GM18517 (cell line): ENCODE results near the gene TPD52L3.
A peak's percentile ranks its signal among the peaks of the same experiment; 100 is the strongest.

Source experiments
- ATAC-seq: cut with Tn5 transposase; IDR thresholded peaks from one replicate; pipeline ENCODE4 v1.9.1; 2021; ENCODE audit warnings: mild to moderate bottlenecking, moderate library complexity; ENCODE audit not compliant: unreplicated experiment

The TPD52L3 gene

DNA sequence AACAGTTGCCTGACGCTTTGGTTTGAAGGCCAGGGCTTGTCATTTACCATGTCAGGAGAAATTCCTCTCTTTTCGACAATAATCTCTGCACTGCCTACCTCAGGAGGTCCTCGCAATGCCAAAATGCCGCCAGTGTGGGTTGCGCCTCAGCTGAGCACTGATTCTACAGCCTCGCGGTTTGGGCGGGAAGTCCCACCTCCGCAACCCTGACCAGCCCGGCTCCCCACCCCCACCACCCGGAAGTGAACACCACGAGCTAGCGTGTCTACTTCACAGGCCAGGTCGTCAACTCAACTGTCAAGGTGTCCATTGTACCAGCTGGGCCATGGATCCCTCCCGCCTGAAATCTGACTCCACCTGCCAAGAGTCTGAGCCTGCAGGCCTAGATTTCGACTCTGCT lies at the start of gene TPD52L3:
Gene TPD52L3, plus strand, starts transcription at position 273 of the 400 bp plus-strand sequence. CDS start 221 bp downstream, outside the sequence.
- ATAC-seq: no peak

DNA sequence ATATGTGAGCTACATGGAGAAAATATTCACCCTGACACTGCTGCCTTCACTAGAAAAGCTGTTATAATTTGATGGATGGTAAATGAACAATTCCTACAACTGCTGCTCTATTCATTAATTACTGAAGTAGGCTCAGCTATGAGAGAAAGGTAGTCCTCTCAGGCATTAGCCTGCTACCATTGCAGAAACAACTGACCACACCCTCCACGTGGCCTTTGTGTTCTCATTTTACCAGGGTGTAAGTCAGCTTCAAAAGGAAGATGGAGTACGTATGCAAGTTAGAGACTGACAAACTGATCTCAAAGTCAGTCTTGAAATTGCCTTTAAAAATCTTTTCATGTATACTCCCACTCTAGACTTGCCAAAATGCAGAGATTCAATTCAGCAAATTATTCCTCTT lies 26.3 kb upstream of the TPD52L3 start:
- ATAC-seq: no peak

DNA sequence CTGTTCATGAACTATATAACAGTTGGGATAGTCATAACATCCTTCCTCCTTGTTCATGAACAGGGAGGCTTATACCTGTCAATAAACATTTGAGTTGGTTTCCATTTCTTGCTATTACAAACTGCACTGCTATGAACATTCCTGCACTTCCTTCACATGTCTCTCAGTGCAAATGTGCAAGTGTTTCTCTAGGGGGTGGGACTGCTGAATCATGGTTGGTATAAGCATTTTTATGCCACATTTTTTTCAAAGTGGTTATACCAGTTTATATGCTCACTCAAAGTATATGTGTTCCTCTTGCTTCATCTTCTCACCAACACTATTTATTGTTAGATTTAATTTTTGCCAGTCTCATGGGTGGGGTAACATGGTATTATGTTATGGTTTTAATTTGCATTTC lies 25.8 kb upstream of the TPD52L3 start:
- ATAC-seq: no peak

DNA sequence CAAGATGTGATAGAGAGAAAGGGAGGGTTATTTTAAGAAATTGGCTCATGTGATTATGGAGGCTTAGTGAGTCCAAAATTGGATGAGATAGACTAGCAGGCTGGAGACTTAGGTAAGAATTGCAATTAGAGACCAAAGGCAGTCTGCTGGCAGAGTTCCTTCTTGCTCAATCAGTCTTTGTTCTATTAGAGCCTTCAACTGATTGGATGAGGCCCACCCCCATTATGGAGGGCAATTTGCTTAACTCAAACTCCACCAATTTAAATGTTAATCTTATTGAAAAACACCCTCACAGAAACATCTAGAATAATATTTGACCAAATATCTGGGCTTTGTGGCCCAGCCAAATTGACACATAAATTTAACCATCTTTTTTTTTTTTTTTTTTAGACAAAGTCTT lies 23.9 kb upstream of the TPD52L3 start:
- no peak for ATAC-seq

DNA sequence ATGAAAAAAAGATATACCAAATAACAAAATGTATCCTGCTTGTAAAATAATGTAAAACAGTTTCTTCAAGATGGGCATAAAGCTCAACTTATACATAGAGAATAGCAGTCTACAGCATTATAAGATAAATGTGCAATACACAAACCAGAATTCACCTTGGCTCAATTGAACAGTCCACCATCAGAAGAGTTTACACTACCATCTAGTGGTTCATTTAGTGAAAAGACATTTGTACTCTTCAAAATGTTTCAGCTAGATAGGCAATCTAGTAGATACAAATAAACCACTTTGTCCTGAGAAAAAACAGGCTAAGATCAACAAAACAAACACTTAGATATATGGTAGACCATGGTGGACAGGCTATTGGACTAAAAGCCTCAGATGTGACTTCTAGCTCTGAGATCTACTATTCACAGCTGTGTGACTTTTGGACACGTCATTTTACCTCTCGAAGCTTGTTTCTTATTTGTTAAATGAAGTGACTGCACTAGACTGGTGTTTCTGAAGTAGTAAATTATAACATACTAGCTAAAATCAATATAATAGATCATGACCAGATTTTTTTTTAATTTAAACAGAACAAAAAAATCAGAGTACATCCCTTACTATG lies 22.1 kb upstream of the TPD52L3 start:
- ATAC-seq: no peak

DNA sequence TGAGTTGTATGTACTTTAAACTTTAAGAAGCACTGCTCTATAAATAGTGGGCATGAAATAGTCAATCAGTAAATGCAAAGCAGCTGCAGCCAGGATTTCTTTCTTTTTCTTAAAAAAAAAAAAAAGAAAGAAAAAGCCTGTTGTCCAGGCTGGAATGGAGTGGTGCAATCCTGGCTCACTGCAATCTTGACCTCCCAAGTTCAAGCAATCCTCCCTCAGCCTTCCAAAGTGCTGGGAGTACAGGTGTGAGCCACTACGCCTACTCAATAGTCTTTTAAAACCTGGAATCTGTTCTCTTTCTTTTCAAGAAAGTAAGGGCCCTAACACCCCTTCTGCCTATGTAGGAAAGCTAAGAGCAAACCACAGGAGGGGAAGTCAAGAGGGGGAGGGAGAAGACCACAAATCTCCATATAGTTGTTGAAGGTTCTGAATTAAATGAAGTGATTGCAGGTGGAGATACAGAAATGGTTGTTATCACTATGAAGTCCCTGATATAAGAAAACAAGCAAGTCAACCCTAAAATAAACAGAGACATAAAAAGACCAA lies 20.6 kb upstream of the TPD52L3 start:
- ATAC-seq: no peak

DNA sequence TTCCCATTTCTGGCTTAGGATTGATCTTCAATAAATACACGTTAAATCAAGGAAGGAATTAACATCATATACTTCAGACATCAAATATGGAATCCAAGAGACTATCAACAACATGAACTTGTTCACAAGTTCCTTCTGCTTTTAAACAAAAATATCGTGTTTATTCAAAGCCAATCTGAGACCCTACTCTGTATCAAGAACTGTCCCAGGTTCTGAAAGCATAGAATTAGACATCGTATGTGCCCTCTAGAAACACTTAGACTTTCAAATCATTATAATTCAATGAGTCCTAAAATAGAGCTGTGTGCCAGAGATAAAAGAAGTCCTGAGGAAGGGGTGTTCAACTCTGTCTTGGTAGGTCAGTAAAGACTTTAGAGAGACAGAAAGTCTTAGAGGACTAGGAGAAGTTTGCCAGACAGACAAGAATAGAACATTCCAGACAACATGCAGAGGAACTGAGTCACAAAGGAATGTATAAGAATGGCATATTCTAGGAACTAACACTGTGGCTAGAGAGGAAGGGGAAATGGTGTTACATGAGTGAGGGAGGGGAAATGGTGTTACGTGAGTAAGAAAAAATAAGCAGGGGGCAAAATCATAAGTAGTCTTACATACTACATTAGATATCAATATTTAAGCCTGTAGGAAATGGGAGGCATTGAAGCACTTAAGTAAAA lies 2.9 kb downstream of the TPD52L3 start:
- no peak for ATAC-seq

DNA sequence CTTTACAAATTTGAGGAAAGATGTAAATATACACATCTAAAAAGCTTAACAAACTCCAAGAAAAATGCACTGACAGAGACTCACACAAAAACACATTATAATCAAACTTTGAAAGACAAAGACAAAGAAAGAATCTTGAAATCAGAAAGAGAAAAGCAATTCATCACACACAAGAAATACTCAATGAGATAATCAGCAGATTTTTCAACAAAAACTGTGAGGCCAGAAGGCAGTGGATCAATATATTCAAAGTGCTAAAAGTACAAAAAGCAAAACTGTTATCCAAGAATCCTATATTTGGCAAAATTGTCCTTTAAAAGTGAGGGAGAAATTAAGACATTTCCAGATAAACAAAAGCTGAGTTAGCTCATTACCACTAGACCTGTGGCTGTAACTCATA lies 6.1 kb downstream of the TPD52L3 start:
- no peak for ATAC-seq

DNA sequence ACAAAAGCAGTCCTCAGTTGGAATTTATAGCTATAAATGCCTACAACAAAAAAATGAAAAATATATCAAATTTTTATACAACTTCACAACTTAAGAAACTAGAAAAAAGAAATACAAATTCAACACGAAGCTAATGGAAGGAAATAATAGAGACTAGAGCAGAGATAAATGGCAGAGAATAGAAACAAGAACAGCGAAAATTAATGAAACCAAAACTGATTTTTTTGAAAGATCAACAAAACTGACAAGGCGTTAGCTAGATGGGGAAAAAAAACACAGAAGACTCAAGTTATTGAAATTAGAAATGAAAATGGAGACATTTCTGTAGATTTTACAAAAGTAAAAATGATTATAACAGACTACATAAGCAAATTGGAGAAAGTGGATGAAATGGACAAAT lies 20.6 kb downstream of the TPD52L3 start:
- no peak for ATAC-seq

DNA sequence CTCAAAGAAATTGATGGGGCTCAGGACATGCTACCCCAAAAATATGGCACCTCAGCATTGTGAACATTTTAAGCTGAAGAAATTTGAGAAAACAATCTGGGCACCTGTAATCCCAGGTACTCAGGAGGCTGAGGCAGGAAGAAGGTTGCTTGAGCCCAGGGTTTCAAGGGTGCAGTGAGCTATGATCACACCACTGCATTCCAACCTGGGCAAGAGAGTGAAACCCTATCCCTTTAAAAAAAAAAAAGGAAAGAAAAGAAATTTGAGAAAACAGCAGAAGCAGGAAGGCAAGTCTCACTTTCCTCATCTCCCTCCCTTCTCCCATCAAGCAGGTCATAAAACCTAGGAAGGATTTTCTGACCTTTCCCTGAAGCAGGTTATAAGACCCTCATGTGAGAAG lies 23.6 kb downstream of the TPD52L3 start:
- ATAC-seq: no peak

DNA sequence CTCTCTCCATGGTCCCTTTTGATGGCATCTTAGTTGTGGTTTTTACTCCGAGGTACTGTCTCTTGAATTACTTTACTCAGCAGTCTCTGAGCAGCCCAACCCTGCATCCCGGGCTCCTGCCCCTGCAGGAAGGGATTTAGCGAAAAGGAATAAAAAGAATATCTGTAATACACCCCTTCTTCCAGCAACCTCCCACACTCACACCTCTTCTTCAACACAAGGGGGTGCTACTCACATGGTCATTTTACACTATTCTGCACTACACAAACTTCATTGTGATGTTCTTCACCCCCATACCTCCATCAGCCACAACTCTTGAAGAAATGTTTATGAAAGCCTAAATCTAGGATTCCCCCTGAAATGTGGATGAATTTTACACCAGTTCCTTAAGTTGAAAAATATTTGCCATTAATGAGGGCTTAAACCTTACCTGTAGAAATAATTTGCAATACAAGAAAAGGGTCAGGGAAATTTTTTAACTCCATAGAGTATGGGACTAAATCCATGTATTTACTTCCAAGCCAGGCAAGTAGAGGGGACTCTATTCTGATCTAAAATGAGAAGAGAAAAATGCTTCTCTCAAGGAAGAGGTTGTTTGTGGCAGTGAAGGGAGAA lies 26.0 kb downstream of the TPD52L3 start:
- ATAC-seq: peak; percentile 93

DNA sequence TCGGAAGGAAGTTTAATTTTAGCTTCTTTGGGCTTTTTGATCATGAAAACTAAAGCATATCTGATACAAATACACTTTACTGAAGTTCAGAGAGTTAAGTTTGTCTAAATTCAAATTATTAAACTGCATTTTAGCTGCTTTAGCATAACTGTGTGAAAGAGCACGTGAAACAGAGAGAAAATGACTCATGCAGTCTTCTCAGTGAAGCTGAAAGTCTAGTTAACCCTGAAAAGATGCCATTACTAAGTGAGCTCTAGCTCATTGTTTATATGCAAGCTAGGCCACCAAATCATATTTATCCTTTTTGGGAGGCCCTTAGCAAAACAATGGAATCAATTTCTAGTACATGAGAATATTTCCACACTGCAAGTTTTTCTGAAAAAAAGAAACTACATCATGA lies 27.6 kb downstream of the TPD52L3 start:
- no peak for ATAC-seq

DNA sequence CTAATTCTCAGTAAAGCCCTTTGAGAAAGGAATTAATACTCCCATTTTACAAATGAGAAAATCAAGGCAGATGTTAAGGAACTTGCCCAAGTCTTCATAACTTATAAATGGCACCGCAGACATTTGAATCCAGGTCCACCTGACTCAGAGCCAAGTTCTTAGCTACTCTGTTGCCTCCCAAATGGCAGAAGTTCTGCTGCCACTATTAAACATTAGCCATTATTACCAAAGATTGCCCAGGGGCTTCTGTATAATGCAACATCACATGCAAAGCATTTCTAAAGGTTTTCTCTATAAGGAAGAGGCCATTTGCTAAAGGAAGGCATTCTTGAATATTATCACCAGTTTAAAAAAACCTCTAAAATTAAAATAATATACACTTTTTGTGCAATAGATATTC lies 28.3 kb downstream of the TPD52L3 start:
- no peak for ATAC-seq

DNA sequence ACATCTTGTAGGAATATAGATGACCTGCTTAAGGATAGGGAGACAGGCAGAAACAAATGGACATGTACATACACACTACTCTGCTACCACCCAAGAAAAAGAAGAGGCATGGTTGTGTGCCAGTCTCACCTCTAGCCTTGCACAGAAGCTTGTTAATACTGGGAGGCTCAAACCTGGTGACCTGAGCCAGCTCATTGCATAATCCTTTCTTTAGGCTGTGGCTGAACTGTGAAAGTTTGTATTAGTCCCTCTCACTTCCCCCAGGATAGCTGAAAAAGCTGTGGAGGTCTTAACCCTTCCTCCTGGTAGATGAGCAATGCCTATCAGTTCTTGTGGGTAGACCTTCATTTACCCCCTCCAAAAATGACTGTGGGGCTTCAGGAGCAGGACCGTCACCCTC lies 28.7 kb downstream of the TPD52L3 start:
- ATAC-seq: no peak

DNA sequence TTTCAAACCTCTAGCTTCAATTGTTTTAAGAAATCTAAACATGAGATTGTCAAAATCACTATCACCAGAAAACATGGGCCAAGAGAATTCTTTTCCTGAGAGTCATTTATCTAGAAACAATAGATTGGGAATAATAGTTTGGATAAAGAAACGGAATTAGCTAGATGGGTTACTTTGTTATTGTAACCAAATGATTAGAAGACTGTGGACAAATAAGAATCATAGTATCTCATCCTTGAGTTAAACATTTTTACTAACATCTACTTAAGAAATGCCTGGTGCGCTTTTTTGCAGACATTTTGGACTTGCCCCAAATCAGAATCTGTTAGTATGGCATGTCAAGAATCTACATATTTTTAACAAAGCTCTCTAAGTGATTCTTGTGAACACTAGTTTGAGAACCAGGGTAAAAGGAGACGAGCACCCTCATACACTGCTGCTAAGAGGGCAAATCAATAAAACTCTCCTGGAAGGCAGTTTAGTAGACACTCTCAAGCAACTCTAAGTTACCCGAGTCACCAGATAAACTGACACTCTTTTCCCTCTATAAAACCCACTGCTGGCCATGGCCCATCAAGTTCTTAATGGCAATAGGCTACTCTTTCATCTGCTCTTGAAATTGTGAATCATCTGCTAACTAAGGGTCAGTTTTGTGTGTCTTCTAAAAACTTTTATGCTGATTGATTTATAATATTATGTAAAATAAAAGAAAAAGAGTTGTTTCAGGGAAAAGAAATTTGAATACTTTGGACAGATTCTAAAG lies 39.1 kb downstream of the TPD52L3 start:
- no peak for ATAC-seq

DNA sequence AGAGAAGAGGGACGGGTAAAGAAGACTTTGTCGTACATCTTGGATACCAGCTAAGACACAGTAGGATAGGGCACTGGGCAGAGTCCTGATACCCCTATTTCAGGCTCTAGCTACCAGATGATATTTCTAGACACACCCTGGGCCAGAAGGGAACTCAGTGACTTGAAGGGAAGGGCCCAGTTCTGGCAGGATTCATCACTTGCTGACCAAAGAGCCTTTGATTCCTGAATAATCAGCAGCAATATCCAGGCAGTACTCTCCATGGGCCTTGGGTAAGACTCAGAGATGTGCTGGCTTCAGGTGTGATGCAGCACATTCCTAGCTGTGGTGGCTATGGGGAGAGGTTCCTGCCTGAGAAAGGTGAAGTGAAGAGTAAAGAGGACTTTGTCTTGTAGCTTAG lies 40.7 kb downstream of the TPD52L3 start:
- ATAC-seq: no peak
